Measurements from ENCODE around the gene ZDHHC12. TPM values are rescaled to one million over a fixed set of nuclear protein-coding genes. Genes with fewer than 3 reads are reported as not detected.

The ZDHHC12 gene
- total and polyA plus RNA-seq, 2 of the 13 experiments (the other 11 are each of a cell fraction or from before 2014, with no cell fraction given) = 25.4 to 28.0 TPM

DNA sequence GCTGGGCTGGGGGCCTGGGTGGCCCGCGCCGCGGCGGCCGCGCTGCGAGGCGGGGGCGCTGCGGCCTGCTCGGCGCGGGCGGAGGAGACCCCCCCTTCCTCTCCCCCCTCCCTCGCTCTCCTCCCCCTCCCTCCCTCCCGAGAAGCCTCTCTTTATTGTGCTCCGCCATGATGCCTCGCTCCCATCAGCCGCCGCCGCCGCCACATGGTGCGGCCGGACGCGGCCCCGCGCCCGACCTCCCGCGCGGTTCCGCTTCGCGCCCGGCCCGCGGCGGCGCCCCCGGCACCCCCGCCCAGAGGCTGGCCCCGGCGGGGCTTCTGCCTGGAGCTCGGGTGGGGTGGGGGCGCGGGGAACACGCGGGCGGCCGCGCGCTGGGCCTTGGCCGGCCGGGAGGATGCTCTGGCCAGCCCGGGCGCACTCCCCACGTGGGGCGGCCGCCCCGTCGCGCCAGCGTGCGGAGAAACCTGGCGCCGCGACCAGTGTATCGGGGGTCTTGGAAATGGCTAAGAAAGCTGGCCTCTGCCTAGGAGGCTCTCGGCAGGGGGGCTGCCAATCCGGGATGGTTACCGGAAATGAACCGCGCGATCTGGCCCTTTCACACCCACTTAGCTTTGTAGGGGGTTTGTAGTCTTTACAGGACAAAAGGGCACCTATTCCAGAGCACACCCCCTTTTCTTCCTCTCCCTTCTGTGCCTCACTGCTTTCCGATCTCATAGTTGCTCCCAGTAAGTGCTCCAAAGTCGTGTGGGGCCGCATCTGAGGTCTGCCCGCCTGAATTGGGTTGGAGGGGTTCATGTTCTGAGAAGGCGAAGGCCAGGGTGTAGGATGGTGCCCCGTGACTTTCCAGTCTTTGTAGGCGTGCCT, 33.9 kb downstream of the ZDHHC12 start:
- ATAC-seq = no peak
- WGBS (ENCODE audit: low lambda C conversion rate) = under 1% methylated on average over 19 of the region's 83 CpGs
- H3K79me2 ChIP-seq (ENCODE audit: insufficient read depth, low read length) = peaks cover 41% of the 10 kb centered on the region
- H3K4me3 ChIP-seq (replicated peaks in 1 of 3; ENCODE audit: insufficient read depth in 1 of 3, low read depth in 2 of 3, low read length in 3 of 3) = peak overlapping the region; percentile 71 to 81 (median 77)
- no peak for DNase-seq (ENCODE audit: low spot score)
- BruUV-seq (replicated peaks) = no TSS peak
- peak overlapping the region; percentile 61 for H3K27ac ChIP-seq (ENCODE audit: extremely low read length, insufficient read depth, low read length)
- peak overlapping the region; percentile 83 for H3K9ac ChIP-seq (ENCODE audit: insufficient read depth, low read depth, low read length)
- no peak overlapping the region for H2AFZ ChIP-seq (ENCODE audit: low read length)
- H3K36me3 ChIP-seq (replicated peaks in 1 of 2; ENCODE audit: control insufficient read depth in 1 of 2, insufficient read depth in 2 of 2, low read length in 2 of 2) = peaks cover 6 to 32% of the 10 kb centered on the region in 2 experiments; a peak in 4 of 5 replicates
- no peaks in the 10 kb centered on the region for H3K27me3 ChIP-seq (ENCODE audit: control insufficient read depth in 1 of 2, insufficient read depth in 2 of 2, low read length in 2 of 2)
- H3K4me1 ChIP-seq (ENCODE audit: insufficient read depth, low read length) = peaks cover 54% of the 10 kb centered on the region
- ChIA-PET POLR2A (interaction anchor here (0.8 to 1.3 kb wide), 3 partner anchors 33 to 140 kb away, joined by 4 to 6 read pairs (median 5); partner anchors contain the start of genes DYNC2I2 and SPOUT1), CTCF (ENCODE audit: low intra/inter-chr PET ratio, low total read pairs) (no interaction called here)
- H4K20me1 ChIP-seq (ENCODE audit: insufficient read depth, low read length) = peaks cover 19% of the 10 kb centered on the region
- intact Hi-C loops (cut with micrococcal nuclease; ENCODE audit: unreplicated experiment) = loop anchor here (5.0 kb wide), 1 partner anchor 53 kb away; no protein-coding TSS in a partner anchor
- in situ Hi-C loops (cut with HindIII; ENCODE audit: extremely low pct_ligation_motif_present, low pct_unique_long_range_greater_than_20kb) = no loop called here
- no peaks in the 10 kb centered on the region for H3K9me3 ChIP-seq (ENCODE audit: low read length)
- no peak for FAIRE-seq
- peak overlapping the region; percentile 74 for H3K4me2 ChIP-seq (ENCODE audit: low read depth, low read length)
- TF ChIP-seq RBM22 (optimal IDR thresholded peaks at IDR 0.05; ENCODE audit: low read length) = peak; percentile 80
- TF ChIP-seq ZBTB7B (CRISPR knock-in tag; IDR thresholded peaks at IDR 0.05) = no peak
- no peak for TF ChIP-seq TRIM24 (CRISPR knock-in tag; IDR thresholded peaks at IDR 0.05)
- TF ChIP-seq HNF1B (CRISPR knock-in tag; IDR thresholded peaks at IDR 0.05) = 0 out of 2 replicates have a peak, but pooled peaks have one; percentile 42
- no peak for TF ChIP-seq NAIF1 (CRISPR knock-in tag; IDR thresholded peaks at IDR 0.05; ENCODE audit: borderline replicate concordance)
- no peak for TF ChIP-seq ZNF672 (CRISPR knock-in tag; IDR thresholded peaks at IDR 0.05)
- no peak; the same call in 1 of the 2 replicates for TF ChIP-seq ZNF891 (CRISPR knock-in tag; IDR thresholded peaks at IDR 0.05)
- 0 out of 2 replicates have a peak, but pooled peaks have one; percentile 40 for TF ChIP-seq SRY (CRISPR knock-in tag; IDR thresholded peaks at IDR 0.05)
- TF ChIP-seq, protein P1, sequence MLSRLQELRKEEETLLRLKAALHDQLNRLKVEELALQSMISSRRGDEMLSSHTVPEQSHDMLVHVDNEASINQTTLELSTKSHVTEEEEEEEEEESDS (CRISPR knock-in tag; IDR thresholded peaks at IDR 0.05; ENCODE audit: borderline replicate concordance) = no peak
- TF ChIP-seq MYC (CRISPR knock-in tag; IDR thresholded peaks at IDR 0.05; ENCODE audit: borderline replicate concordance) = peak; percentile 40; the same call in 1 of the 2 replicates
- TF ChIP-seq TOE1 (CRISPR knock-in tag; IDR thresholded peaks at IDR 0.05) = no peak
- TF ChIP-seq POLR2G (IDR thresholded peaks at IDR 0.05; ENCODE audit: low read depth, low read length) = peak; percentile 44
- no peak for TF ChIP-seq IRF1 (CRISPR knock-in tag; IDR thresholded peaks at IDR 0.05; ENCODE audit: low read depth)
- no peak for TF ChIP-seq ZNF296 (CRISPR knock-in tag; conservative IDR thresholded peaks at IDR 0.05)
- TF ChIP-seq AKNA (CRISPR knock-in tag; IDR thresholded peaks at IDR 0.05; ENCODE audit: borderline replicate concordance) = no peak
- TF ChIP-seq ZNF274 (CRISPR knock-in tag; IDR thresholded peaks at IDR 0.05) = 0 out of 2 replicates have a peak, but pooled peaks have one; percentile 37

Measured in HepG2 (cell line).